Activated CD4-positive, alpha-beta T cell treated with anti-CD3 and anti-CD28 coated beads for 36 hours (primary cell): ENCODE results near the gene OVCH2. TPM values are rescaled to one million over a fixed set of nuclear protein-coding genes. Genes with fewer than 3 reads are reported as not detected.

Experiments
- total RNA-seq, 2 experiments: library from RNA; stranded (reverse); gene quantifications; one replicate each; pipeline ENCODE4 v1.2.3, GENCODE V29; 2021

The OVCH2 gene
- total RNA-seq, 2 experiments from 2014 or later, result not detected

Other genes with a start within 250 kb of the OVCH2 start
- gene OLFML1, start 221.0 kb downstream of the OVCH2 start, total RNA-seq, result not detected
- 10 to 100 TPM in 1 of 2 experiments, 1 to 10 TPM in 1; 7.9 to 13.2 TPM for gene PPFIBP2, start 192.5 kb downstream of the OVCH2 start, total RNA-seq
- gene CYB5R2, start 33.0 kb downstream of the OVCH2 start, total RNA-seq, result 1 to 10 TPM; 6.6 to 8.2 TPM
- not detected for gene OR5P2, start 90.5 kb upstream of the OVCH2 start, total RNA-seq
- gene OR5P3, start 124.4 kb upstream of the OVCH2 start, total RNA-seq, result not detected
- gene OR10A6, start 224.8 kb upstream of the OVCH2 start, total RNA-seq, result not detected
- not detected for gene OR10A3, start 235.2 kb upstream of the OVCH2 start, total RNA-seq